Skeletal muscle satellite cell (primary cell): ENCODE results near the gene ATXN7L2.

Experiments
- H3K27me3 ChIP-seq: 2 replicates; pipeline ENCODE4 v1.7.0; 2013; ENCODE audit warnings: low read length; ENCODE audit not compliant: control insufficient read depth, insufficient read depth
- H3K36me3 ChIP-seq: 2 replicates; pipeline ENCODE4 v1.7.0; 2013; ENCODE audit warnings: mild to moderate bottlenecking, control low read depth, low read length; ENCODE audit not compliant: insufficient read depth
- H3K4me1 ChIP-seq: 2 replicates; pipeline ENCODE4 v1.7.0; 2013; ENCODE audit warnings: low read length; ENCODE audit not compliant: control insufficient read depth, insufficient read depth
- H3K4me2 ChIP-seq: 2 replicates; pipeline ENCODE4 v1.7.0; 2013; ENCODE audit warnings: mild to moderate bottlenecking, low read length
- H3K4me3 ChIP-seq: 2 replicates; pipeline ENCODE4 v1.7.0; 2013; ENCODE audit warnings: low read length
- H3K9ac ChIP-seq: 2 replicates; pipeline ENCODE4 v1.7.0; 2013; ENCODE audit warnings: mild to moderate bottlenecking, low read depth, low read length, moderate library complexity
- H3K9me3 ChIP-seq: replicated peaks from 2 replicates; pipeline ENCODE4 v1.7.0; 2013; ENCODE audit warnings: mild to moderate bottlenecking, control low read depth, low read length

ATXN7L2 gene

GRCh38 chr1:109541102-109541501, 57.4 kb downstream of the ATXN7L2 start:
- Histone ChIP-seq H3K4me1 (peaks cover 7% of the 10 kb centered on the region), H3K9ac (no peak overlapping the region)

More at GRCh38 chr1:109541102-109541501, 57.4 kb downstream of the ATXN7L2 start:
- no peaks in the 10 kb centered on the region for H3K9me3 ChIP-seq
- peaks cover 12% of the 10 kb centered on the region for H3K27me3 ChIP-seq
- no peak overlapping the region for H3K4me3 ChIP-seq
- H3K36me3 ChIP-seq = no peaks in the 10 kb centered on the region
- no peak overlapping the region for H3K4me2 ChIP-seq
